ENCODE measurements around the gene SLC25A23.

DNA sequence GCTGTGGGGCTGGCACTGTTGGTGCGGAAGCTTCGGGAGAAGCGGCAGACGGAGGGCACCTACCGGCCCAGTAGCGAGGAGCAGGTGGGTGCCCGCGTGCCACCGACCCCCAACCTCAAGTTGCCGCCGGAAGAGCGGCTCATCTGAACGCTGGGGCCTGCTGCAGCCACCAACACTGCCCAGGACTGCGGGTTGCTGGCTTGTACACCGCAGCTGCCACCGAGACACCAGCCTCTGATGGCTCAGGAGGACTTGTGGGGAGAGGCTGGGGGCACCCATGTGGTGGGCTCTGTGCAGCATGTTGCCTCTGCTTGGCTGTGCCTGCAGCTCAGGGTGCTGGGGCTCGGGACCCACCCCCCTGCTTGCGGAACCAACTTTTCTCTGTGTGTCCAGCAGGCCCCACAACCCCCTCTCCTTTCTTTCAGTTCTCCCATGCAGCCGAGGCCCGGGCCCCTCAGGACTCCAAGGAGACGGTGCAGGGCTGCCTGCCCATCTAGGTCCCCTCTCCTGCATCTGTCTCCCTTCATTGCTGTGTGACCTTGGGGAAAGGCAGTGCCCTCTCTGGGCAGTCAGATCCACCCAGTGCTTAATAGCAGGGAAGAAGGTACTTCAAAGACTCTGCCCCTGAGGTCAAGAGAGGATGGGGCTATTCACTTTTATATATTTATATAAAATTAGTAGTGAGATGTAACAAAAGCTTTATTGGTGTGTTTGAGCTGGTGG lies 7.1 kb upstream of the SLC25A23 start:
- TF ChIP-seq, protein P1, sequence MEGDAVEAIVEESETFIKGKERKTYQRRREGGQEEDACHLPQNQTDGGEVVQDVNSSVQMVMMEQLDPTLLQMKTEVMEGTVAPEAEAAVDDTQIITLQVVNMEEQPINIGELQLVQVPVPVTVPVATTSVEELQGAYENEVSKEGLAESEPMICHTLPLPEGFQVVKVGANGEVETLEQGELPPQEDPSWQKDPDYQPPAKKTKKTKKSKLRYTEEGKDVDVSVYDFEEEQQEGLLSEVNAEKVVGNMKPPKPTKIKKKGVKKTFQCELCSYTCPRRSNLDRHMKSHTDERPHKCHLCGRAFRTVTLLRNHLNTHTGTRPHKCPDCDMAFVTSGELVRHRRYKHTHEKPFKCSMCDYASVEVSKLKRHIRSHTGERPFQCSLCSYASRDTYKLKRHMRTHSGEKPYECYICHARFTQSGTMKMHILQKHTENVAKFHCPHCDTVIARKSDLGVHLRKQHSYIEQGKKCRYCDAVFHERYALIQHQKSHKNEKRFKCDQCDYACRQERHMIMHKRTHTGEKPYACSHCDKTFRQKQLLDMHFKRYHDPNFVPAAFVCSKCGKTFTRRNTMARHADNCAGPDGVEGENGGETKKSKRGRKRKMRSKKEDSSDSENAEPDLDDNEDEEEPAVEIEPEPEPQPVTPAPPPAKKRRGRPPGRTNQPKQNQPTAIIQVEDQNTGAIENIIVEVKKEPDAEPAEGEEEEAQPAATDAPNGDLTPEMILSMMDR (IDR thresholded peaks at IDR 0.05), result no peak
- no peak for TF ChIP-seq POLR2A (IDR thresholded peaks at IDR 0.05)

Data from heart left ventricle (tissue), 13 donors.